SK-N-SH (cell line): ENCODE results near the gene VRTN. TPM values are rescaled to one million over a fixed set of nuclear protein-coding genes. Genes with fewer than 3 reads are reported as not detected.
"Not testable (repeated sequence)": the region's sequence is repeated elsewhere in the genome, so short reads cannot be mapped to it uniquely, and the experiment has no call there.

Experiments used
- CTCF ChIA-PET: fragments of 300-600, 350-600 bp; formaldehyde crosslinking; extraction: SDS; loops from one replicate; lab custom pipeline; 2021; lab: Yijun Ruan, JAX
- POLR2A ChIA-PET: fragments of 350-600 bp; sonication (Branson Sonifier 250); formaldehyde crosslinking; extraction: SDS; loops from one replicate; lab custom pipeline; 2020; ENCODE audit warnings: antibody characterized with exemption, inconsistent platforms; lab: Yijun Ruan, JAX
- DNase-seq: peaks from one replicate; pipeline ENCODE4 v3.0.0; 2012
- H2AFZ ChIP-seq: fragments of 200-600 bp; sonication (generic); 2 replicates; pipeline ENCODE4 v1.8.1; 2016; ENCODE audit warnings: antibody characterized with exemption, mild to moderate bottlenecking, low read depth
- H3F3A ChIP-seq: fragments of 200-600 bp; sonication (generic); replicated peaks from 2 replicates; pipeline ENCODE3; 2016; ENCODE audit warnings: antibody characterized with exemption, mild to moderate bottlenecking; ENCODE audit not compliant: insufficient read depth
- H3K27ac ChIP-seq, 2 experiments: fragments of 200-500 bp in 1 of 2; fragments of 200-600 bp in 1 of 2; sonication (Bioruptor generic) in 1 of 2; sonication (generic), shearing (Covaris generic) in 1 of 2; 2 replicates each; pipeline versions ENCODE4 v1.5.1 to v1.6.1; 2014 to 2016; ENCODE audit warnings: low read depth in 2 of 2, inconsistent platforms in 1 of 2, low read length in 1 of 2, mild to moderate bottlenecking in 1 of 2, mixed read lengths in 1 of 2
- H3K27me3 ChIP-seq: fragments of 200-600 bp; sonication (generic), shearing (Covaris generic); 2 replicates; pipeline ENCODE4 v1.6.1; 2016; ENCODE audit warnings: mixed run types; ENCODE audit not compliant: insufficient read depth
- H3K36me3 ChIP-seq, 2 experiments: fragments of 200-500 bp in 1 of 2; fragments of 200-600 bp in 1 of 2; sonication (Bioruptor generic) in 1 of 2; sonication (generic) in 1 of 2; replicated peaks in 1 of 2; 2 replicates each; pipeline versions ENCODE3 to v1.5.1; 2014 to 2016; ENCODE audit warnings: low read length in 1 of 2, mild to moderate bottlenecking in 1 of 2; ENCODE audit not compliant: insufficient read depth in 2 of 2, control insufficient read depth in 1 of 2
- H3K4me1 ChIP-seq, 2 experiments: fragments of 200-500 bp in 1 of 2; fragments of 200-600 bp in 1 of 2; sonication (Bioruptor generic) in 1 of 2; sonication (generic), shearing (Covaris generic) in 1 of 2; 2 replicates each; pipeline versions ENCODE4 v1.5.1 to v1.6.1; 2014 to 2016; ENCODE audit warnings: low read depth in 1 of 2, low read length in 1 of 2, mixed run types in 1 of 2; ENCODE audit not compliant: insufficient read depth in 2 of 2, control insufficient read depth in 1 of 2
- H3K4me2 ChIP-seq: fragments of 200-600 bp; sonication (generic), shearing (Covaris generic); 2 replicates; pipeline ENCODE4 v1.6.1; 2017; ENCODE audit warnings: mixed run types
- H3K4me3 ChIP-seq, 2 experiments: fragments of 200-500 bp in 1 of 2; fragments of 200-600 bp in 1 of 2; sonication (Bioruptor generic) in 1 of 2; sonication (generic), shearing (Covaris generic) in 1 of 2; 2 replicates each; pipeline versions ENCODE4 v1.5.1 to v1.8.1; 2014 to 2016; ENCODE audit warnings: low read depth in 2 of 2, inconsistent platforms in 1 of 2, low read length in 1 of 2, mild to moderate bottlenecking in 1 of 2, mixed read lengths in 1 of 2, moderate library complexity in 1 of 2
- H3K79me2 ChIP-seq: fragments of 200-600 bp; sonication (generic); 2 replicates; pipeline ENCODE4 v1.8.1; 2017; ENCODE audit warnings: mild to moderate bottlenecking; ENCODE audit not compliant: insufficient read depth
- H3K9ac ChIP-seq: fragments of 200-600 bp; sonication (generic); 2 replicates; pipeline ENCODE4 v1.6.1; 2017; ENCODE audit warnings: mixed run types
- H3K9me2 ChIP-seq: fragments of 200-600 bp; sonication (generic); 2 replicates; pipeline ENCODE4 v1.6.1; 2017; ENCODE audit warnings: mixed run types
- H3K9me3 ChIP-seq: fragments of 200-600 bp; sonication (generic); 2 replicates; pipeline ENCODE4 v1.6.1; 2017; ENCODE audit warnings: mixed run types, mild to moderate bottlenecking, moderate library complexity
- H4K20me1 ChIP-seq: fragments of 200-600 bp; sonication (generic); 2 replicates; pipeline ENCODE4 v1.6.1; 2017; ENCODE audit warnings: mild to moderate bottlenecking, mixed run types; ENCODE audit not compliant: insufficient read depth
- CTCF ChIP-seq: fragments of 200-600 bp; sonication (generic); IDR thresholded peaks from 2 replicates; pipeline ENCODE4 v1.6.1; 2017; ENCODE audit warnings: antibody characterized with exemption, mild to moderate bottlenecking, moderate library complexity
- EP300 ChIP-seq, 2 experiments: IDR thresholded peaks; 2 replicates each; pipeline versions ENCODE4 v1.4.0 to v1.6.1; 2012; ENCODE audit warnings: borderline replicate concordance in 1 of 2, low read depth in 1 of 2, low read length in 1 of 2
- FOXM1 ChIP-seq: IDR thresholded peaks from 2 replicates; pipeline ENCODE4 v1.4.0; 2012; ENCODE audit warnings: low read depth, mild to moderate bottlenecking
- MAX ChIP-seq: IDR thresholded peaks from 2 replicates; pipeline ENCODE4 v1.4.0; 2012; ENCODE audit warnings: low read depth
- MXI1 ChIP-seq: IDR thresholded peaks from 2 replicates; pipeline ENCODE4 v1.6.1; 2012; ENCODE audit warnings: mild to moderate bottlenecking, low read depth, low read length, improper control_type of control experiment
- NFIC ChIP-seq: IDR thresholded peaks from 2 replicates; pipeline ENCODE4 v1.4.0; 2012; ENCODE audit warnings: borderline replicate concordance
- NRF1 ChIP-seq: IDR thresholded peaks from 2 replicates; pipeline ENCODE4 v1.6.1; 2012; ENCODE audit warnings: low read depth, mild to moderate bottlenecking, low read length
- RXRA ChIP-seq: IDR thresholded peaks from 2 replicates; pipeline ENCODE4 v1.4.0; 2012; ENCODE audit warnings: low read depth, mild to moderate bottlenecking, borderline replicate concordance
- SMC3 ChIP-seq: IDR thresholded peaks from 2 replicates; pipeline ENCODE4 v1.6.1; 2012; ENCODE audit warnings: low read depth, low read length, improper control_type of control experiment
- TEAD4 ChIP-seq: IDR thresholded peaks from 2 replicates; pipeline ENCODE4 v1.4.0; 2012; ENCODE audit warnings: mild to moderate bottlenecking, borderline replicate concordance; ENCODE audit not compliant: insufficient read depth
- WGBS: methylation state at CpG from one replicate; pipeline ENCODE4 v1.1.6; 2017; ENCODE audit warnings: low lambda C conversion rate; 5-methylcytosine and 5-hydroxymethylcytosine counted together
- polyA plus RNA-seq, 3 experiments: library from polyadenylated mRNA; depleted of rRNA; stranded (reverse); fragments of >200 nt; gene quantifications; 2 replicates each; pipeline ENCODE4 v1.2.3, GENCODE V29; 2012

Gene VRTN
- polyA plus RNA-seq, 1 of the 3 experiments (the other 2 are of a cell fraction) = not detected

DNA sequence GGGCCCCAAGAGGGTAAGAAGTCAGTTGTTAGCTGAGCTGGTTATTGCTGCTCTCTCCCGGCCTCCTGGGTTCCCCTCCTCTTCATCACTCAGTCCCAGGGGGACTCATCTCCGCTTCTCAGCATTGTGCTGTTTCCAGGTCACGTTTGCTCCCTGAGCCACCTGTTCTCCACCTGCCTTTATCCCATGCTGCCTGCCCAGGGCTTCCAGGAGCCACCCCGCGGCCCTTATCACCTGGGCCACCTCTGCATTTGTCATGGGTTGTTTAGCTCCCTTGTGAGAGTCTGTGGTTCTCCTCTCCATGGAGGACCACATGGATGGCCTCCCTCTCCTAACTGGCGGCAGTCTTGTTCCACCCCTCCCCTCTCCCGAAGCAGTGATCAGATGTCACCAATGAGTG lies 41.7 kb downstream of the VRTN start:
- no peaks in the 10 kb centered on the region for H4K20me1 ChIP-seq
- 63% methylated on average over 7 of the region's 7 CpGs for WGBS
- no peak for DNase-seq
- CTCF ChIA-PET = interaction anchor here (1.0 kb wide), 1 partner anchor 40 kb away, joined by 3 read pairs; no protein-coding TSS in a partner anchor
- H3K4me1 ChIP-seq = no peaks in the 10 kb centered on the region; a peak in 1 of 4 replicates
- H3K9me3 ChIP-seq = no peaks in the 10 kb centered on the region
- no peaks in the 10 kb centered on the region for H3F3A ChIP-seq
- H3K27me3 ChIP-seq = peaks cover 10% of the 10 kb centered on the region; the same call in 1 of the 2 replicates
- H2AFZ ChIP-seq = no peak overlapping the region
- H3K4me2 ChIP-seq = no peak overlapping the region
- no peaks in the 10 kb centered on the region for H3K9me2 ChIP-seq
- no peaks in the 10 kb centered on the region for H3K36me3 ChIP-seq
- POLR2A ChIA-PET = no interaction called here
- H3K4me3 ChIP-seq = no peak overlapping the region
- TF ChIP-seq MAX = no peak
- no peak overlapping the region for H3K27ac ChIP-seq
- no peak overlapping the region for H3K9ac ChIP-seq
- H3K79me2 ChIP-seq = no peaks in the 10 kb centered on the region

DNA sequence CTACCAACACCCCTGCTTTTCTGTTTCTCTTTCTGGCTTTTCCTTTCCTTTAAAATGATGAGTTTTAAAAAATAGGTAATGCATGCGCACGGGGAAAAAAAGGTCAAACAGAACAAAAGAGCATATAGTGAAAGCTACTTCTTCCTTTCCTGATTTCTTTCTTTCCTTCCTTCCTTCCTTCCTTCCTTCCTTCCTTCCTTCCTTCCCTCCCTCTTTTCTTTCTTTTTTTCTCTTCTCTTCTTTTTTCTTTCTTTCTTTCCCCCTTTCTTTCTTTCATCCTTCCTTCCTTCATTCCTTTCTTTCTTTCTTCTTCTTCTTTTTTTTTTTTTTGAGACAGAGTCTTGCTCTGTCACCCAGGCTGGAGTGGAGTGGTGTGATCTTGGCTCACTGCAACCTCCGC lies 42.2 kb downstream of the VRTN start:
- CTCF ChIA-PET = interaction anchor here (1.0 kb wide), 1 partner anchor 40 kb away, joined by 3 read pairs; no protein-coding TSS in a partner anchor
- WGBS = 85% methylated on average over 3 of the region's 3 CpGs

GRCh38 chr14:74391479-74391878 lies 43.2 kb downstream of the VRTN start:
- Histone ChIP-seq H3K4me3 (no peak overlapping the region), H3K4me2 (no peak overlapping the region), H3K36me3 (no peaks in the 10 kb centered on the region), H3K4me1 (no peaks in the 10 kb centered on the region; a peak in 1 of 4 replicates), H3K9ac (no peak overlapping the region), H3K9me2 (no peaks in the 10 kb centered on the region), H4K20me1 (no peaks in the 10 kb centered on the region), H3K27me3 (peaks cover 24% of the 10 kb centered on the region; the same call in 1 of the 2 replicates), H2AFZ (no peak overlapping the region), H3K27ac (no peak overlapping the region), H3F3A (no peaks in the 10 kb centered on the region), H3K9me3 (no peaks in the 10 kb centered on the region), H3K79me2 (no peaks in the 10 kb centered on the region)
- ChIA-PET CTCF (interaction anchor here (1.8 kb wide), 1 partner anchor 87 kb away, joined by 9 read pairs; no protein-coding TSS in a partner anchor), POLR2A (no interaction called here)
- no peak for DNase-seq
- no peak for TF ChIP-seq TEAD4
- TF ChIP-seq FOXM1 = no peak
- TF ChIP-seq SMC3 = no peak
- TF ChIP-seq RXRA = no peak
- no peak for TF ChIP-seq NRF1
- TF ChIP-seq MXI1 = no peak
- no peak for TF ChIP-seq CTCF
- no peak for TF ChIP-seq NFIC
- TF ChIP-seq MAX = no peak
- no peak for TF ChIP-seq EP300 (IDR thresholded peaks at IDR 0.05; ENCODE audit: borderline replicate concordance in 1 of 2, low read depth in 1 of 2, low read length in 1 of 2)
- WGBS = 53% methylated on average over 3 of the region's 3 CpGs

More for the DNA sequence above, 42.2 kb downstream of the VRTN start:
- H3K79me2 ChIP-seq, H3K4me2 ChIP-seq, DNase-seq, H3K4me3 ChIP-seq, POLR2A ChIA-PET, H2AFZ ChIP-seq, H4K20me1 ChIP-seq, H3F3A ChIP-seq, H3K9me2 ChIP-seq, H3K4me1 ChIP-seq, H3K27ac ChIP-seq, H3K36me3 ChIP-seq, H3K9me3 ChIP-seq, H3K9ac ChIP-seq: not testable (repeated sequence)
- peaks cover 14% of the 10 kb centered on the region; the same call in 1 of the 2 replicates for H3K27me3 ChIP-seq
